T47D (cell line): Measurements from ENCODE around the gene DYNLT2.

Source experiments
- DNase-seq, 2 experiments: peaks; one replicate each; pipeline versions ENCODE4 v3.0.0 to v3.0.0-alpha.2; 2011 to 2012; ENCODE audit warnings: low read depth in 1 of 2, low spot score in 1 of 2
- JUND ChIP-seq: IDR thresholded peaks from 2 replicates; pipeline ENCODE4 v1.6.1; 2012; ENCODE audit warnings: low read depth
- in situ Hi-C: cut with HindIII; loops from 2 replicates; pipeline ENCODE4 v1.10.0; 2016; ENCODE audit warnings: low sequenced_read_pairs, low pct_unique_long_range_greater_than_20kb

The DYNLT2 gene, protein sequence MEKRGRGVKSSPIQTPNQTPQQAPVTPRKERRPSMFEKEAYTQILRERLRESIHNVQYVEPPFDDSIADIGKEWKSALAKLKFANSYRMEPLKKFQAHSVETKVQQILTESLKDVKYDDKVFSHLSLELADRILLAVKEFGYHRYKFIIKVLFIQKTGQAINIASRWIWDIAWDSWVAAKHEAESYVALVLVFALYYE

DNA sequence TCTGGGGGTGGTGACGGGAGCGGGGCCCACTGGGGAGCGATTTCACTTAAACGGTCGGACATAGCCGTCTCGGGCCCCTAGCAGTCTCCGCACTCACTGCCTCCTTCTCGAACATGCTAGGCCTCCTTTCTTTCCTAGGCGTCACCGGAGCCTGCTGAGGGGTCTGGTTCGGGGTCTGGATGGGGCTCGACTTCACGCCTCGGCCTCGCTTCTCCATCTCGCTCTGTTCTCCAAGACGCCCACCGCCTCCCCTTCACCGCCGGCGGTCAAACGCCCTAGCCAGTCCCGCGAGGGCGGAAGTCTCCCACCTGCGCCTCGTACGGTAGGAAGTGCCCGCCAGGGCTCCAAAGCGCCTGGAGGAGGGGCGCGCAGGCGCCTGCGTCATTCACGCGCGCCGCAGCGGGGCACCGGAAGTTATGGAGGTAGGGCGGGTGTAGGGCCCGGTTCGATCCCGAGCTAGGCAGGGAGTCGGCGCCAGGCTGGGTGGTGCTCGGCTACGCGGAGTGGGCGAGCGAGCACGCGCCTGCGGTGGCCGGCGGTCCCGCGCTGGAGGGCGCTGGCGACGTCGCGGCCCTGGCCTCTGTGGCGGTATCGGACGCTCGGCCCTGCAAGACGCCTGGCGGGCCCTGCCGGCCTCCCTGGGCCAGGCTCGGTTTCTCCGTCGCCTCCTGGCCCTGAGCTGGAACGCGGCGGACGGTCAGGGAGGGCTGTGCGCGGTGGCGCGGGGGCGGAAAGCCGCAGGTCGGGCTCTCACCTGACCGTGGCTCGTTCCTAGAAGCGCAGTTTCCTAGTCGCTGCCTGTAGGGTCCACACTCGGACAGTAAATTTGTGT, at the start of gene DYNLT2, which contains the start of gene ERMARD:
DYNLT2 (minus strand) TSS at position 331 of the 832 bp plus-strand sequence; CDS start at position 217, 114 bp downstream.
ERMARD (plus strand) TSS at position 381 of the 832 bp plus-strand sequence; CDS start at position 417, 36 bp downstream.
- in situ Hi-C loops: no loop called here
- no peak for TF ChIP-seq JUND
- peak; percentile 64 to 91 for DNase-seq

DNA sequence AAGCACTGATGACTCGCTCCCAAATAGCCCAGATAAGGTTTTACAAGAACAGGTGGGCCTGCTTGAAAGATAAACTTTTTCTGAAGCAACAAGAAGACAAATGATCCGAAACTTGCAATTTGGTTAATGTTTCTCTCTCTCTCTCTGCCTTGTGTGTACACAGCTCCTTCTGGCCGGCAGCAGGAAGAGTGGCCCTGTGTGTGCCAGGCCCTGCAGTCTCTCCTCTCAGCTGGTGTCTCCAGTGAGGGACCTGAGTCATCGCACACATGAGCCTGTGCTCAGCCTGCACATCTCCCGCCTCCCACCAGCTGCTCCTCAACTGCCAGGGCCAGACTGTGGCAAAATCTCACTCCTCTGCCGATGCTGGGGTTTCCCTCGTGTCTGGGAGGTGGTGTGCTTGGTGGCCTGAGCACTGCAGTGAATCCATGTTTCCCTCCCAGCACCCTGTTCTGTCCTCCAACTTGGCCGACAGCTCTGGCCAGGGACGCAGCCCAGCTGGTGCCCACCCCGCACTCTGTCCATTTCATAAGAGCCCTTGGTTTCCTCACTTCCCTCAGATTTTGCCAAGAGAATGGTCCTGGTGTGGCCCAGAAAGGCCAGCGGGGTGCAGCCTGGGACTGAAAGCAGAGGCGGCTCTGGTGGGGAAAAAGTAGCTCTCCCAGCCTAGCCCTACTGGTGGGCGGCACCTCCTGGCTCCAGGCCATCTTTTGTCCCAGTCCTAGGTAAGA, 49.5 kb upstream of the DYNLT2 start:
- DNase-seq: no peak
- in situ Hi-C loops: no loop called here
- TF ChIP-seq JUND: no peak

DNA sequence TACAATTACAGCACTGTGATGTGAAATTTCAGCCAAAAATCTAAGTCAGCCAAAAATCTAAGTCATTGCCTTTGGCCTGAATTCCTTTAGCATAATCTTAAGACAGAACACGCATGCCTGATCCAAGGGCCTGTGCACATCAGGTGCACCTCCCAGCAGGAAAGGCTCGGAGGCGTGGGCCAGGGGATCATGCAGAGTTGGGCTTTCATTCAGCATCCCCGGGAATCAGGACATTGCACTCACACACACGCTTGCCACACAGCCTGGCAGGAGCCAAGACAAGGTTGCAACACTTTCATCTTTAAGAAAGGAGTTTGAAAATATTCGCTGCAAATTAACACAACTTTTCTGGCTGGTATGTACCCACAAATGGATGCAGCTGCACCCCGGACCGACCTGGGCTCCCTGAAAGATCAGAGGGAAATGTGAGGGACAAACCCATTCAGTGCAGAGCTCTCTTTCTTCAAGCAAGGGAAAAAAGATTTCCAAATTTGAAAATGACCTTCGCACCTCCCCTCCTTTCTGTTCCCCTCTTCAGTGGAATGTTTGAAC, 48.8 kb upstream of the DYNLT2 start:
- no peak for TF ChIP-seq JUND
- no peak for DNase-seq
- in situ Hi-C loops: no loop called here

DNA sequence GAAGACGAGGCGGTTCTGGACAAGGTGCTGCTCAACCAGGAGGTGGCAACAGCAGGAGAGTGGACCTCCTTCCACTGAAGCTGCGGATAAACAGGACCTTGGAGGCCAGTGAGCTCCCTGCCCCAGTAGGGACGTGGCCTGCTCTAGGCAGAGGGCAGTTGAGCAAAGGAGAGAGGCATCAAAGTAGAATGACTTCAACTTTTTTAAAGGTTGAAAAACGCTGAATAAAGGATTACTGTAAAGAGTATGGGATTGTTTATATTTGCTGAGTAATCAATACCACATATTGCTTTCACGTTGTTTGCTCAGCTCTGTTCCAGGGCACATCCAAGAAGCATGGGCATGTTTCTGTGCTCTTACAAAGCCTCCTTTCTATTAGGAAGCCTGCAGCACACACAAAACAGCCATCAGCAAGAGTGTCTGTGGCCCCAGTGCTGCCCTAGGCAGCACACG, 48.1 kb upstream of the DYNLT2 start:
- in situ Hi-C loops: no loop called here
- TF ChIP-seq JUND: no peak
- no peak for DNase-seq

DNA sequence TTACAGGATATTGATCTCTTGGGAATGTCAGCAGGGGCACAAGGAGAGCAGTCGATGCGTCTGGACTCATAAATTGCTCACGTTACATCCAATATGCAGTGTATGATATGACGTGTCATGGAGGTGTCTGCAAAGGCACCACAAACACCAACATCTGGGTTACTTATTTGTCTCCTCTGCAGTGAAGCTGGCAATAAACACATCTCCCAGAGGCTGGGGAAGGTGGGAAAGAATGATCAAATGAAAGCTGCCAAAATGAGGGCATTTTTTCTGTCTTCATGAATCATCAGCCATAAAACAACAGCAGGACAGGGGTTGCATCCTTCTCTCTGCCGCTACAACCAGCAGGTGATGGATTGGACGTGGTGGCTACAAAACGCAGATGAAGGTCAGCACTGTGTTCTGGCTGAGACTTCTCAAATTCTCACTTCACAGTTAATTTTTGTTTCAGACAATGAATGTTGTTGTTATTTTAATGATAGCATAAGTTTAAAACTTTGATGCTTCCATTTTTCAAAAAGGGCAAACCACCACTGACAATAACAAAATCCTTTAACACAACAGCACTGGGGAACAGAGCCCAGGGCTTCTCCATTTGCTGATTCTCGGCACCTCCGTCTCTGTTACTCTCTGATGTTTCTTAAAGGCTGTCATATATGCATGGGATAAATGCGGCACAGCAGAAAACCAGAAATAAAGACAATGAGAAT, 47.5 kb upstream of the DYNLT2 start:
- TF ChIP-seq JUND: no peak
- in situ Hi-C loops: no loop called here
- DNase-seq: no peak

DNA sequence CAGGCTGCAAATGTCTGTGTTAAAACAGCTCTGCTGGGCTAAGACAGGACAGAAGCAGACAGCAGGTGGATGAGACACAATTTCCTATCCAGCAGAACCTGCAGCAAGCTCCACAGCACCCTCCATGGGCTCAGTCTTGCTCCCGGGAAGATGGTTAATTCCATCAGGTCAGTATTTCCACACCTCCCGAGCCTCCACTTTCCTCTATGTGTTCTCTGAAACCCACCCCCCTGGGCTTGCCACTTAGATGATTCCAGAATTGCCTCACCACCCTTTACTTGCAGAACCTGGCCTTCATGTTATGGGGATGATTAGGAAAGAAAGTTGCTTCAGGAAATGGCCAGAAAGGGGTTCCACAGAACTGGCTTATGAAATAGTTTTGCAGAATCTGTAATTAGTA, 43.8 kb upstream of the DYNLT2 start:
- in situ Hi-C loops: no loop called here
- no peak for TF ChIP-seq JUND
- no peak for DNase-seq

DNA sequence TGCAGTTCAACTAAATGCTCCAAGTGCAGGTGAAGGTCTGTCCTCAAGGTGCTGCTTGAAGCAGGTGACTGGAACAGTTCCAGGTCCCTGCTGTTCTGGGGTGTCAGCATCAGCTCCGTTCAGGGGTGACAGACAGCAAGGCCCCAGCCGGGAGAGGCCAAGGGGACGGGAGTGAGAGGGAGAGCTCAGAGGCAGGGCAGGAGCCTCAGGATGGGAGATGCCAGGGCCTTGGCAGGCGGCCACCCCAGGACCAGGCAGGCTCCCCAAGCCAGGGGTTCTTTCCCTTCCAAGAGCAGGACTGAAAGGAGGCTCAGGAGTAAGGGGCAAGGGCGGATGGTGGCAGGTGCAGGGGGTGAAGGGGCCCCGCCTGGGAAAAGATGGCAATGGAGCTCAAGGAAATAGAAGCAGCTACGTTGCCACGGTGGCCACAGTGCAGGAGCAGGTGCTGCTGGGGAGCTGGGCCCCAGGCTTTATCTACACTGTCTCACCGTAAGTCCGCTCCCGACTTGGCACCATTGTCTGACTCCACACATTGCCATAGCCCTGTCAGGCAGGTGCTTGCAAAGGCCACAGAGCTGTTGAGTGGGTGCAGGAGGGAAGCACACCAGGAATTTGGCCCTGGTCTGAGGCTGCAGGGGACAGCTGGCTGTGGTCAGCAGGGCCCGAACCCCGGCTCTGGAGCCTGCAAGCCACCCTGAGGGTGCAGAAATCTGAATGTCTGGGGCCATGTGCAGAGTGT, 43.1 kb upstream of the DYNLT2 start:
- no peak for TF ChIP-seq JUND
- in situ Hi-C loops: no loop called here
- no peak for DNase-seq

DNA sequence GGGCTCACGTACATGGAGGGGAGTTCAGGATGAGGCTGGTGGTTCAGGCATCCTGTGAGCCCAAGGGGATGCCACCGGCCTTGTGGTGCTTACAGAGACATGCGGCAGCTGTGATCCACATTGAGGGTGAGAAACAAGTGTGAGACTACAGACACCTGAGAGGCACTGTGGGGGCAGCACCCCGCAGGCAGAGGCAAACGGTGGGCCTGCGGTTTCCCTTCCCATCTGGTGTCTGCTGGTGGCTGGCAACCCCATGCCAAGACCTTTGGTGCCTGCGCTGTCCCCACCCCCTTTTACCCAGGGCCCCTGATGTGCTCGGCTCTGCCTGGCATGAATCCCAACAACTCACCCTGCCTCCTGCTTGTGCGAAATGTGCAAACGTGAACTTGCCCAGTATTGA, 42.0 kb upstream of the DYNLT2 start:
- in situ Hi-C loops: no loop called here

DNA sequence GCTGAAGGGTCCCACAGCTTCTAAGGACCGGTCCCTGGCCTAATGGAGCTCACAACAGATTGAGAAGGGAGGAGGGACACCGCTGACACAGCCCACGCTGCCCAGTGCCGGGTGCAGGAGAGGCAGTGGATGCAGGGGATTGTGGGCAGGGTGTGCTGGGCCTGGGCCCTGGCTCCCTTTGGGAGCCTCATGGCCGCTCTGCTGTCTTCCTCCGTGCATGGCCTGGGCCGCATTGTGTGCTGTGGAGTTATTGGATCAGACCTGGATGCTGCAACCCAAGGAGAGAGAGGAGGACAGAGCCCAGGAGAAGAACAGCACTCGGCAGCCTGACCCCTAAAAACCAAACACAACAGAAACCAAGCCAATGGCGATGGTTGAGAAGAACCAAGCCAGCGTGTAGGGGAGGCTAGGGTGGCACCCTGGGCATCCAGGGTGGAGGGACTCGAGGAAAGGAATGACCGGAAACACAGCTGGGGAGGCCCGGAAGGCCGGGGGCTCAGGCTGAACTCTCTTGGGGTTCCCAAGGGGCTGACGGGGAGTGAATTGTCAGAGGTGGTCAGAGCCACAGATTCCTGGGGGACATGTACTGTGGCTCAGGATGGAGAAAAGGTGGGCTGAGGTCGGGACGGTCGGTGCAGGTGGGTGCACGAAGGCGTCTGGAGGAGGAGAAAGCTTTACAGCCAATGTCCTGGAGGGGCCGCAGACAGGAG, 41.1 kb upstream of the DYNLT2 start:
- in situ Hi-C loops: no loop called here
- TF ChIP-seq JUND: no peak

More for the DNA sequence above, 42.0 kb upstream of the DYNLT2 start:
- no peak for DNase-seq
- TF ChIP-seq JUND: no peak

DNA sequence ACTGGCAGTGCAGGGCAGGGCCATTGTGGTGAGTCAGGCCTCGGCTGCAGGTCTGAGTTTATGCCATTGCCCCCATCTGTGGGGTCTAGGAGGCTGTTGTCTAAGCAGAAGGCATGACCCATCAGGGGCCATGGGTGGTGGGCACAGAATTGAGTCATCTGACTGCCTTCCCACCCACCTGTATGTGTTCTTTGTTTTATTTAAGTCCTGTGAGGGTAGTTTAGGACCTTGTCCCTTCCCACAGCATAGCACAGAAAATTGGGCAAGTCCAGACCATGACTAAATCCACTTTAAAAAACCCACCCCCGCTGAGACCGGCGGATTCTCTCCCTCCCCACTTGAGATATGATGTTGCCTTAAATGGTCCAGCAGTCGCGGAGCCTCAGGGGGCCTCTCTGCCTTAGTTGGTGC, 40.4 kb upstream of the DYNLT2 start:
- DNase-seq: no peak
- TF ChIP-seq JUND: no peak
- in situ Hi-C loops: no loop called here

More for the DNA sequence above, 41.1 kb upstream of the DYNLT2 start:
- DNase-seq: no peak
